ENCODE measurements around the gene DTYMK.
"Not testable (repeated sequence)": the region's sequence is repeated elsewhere in the genome, so short reads cannot be mapped to it uniquely, and the experiment has no call there.

The DTYMK gene

GRCh38 chr2:241686650-241687425 lies at the start of gene DTYMK:
Gene DTYMK, minus strand, starts transcription at chr2:241686815. Its CDS starts 32 bp downstream, at chr2:241686783.
- peak within 1 kb of the TSS; percentile 80 for H3K4me3 ChIP-seq (ENCODE audit: control insufficient read depth, low read depth, low read length)
- TF ChIP-seq CTCF (IDR thresholded peaks at IDR 0.05; ENCODE audit: control insufficient read depth, insufficient read depth, low read depth, low read length, missing control alignments): no peak

GRCh38 chr2:241736111-241736510 lies 49.5 kb upstream of the DTYMK start:
- H3K4me3 ChIP-seq (ENCODE audit: control insufficient read depth, low read depth, low read length): no peak overlapping the region
- DNase-seq (ENCODE audit: low read depth): no peak
- no peak for TF ChIP-seq CTCF (IDR thresholded peaks at IDR 0.05; ENCODE audit: control insufficient read depth, insufficient read depth, low read depth, low read length, missing control alignments)

More at GRCh38 chr2:241686650-241687425, at the start of gene DTYMK:
- DNase-seq (ENCODE audit: low read depth): peak; percentile 63

GRCh38 chr2:241734467-241735208 lies 48.0 kb upstream of the DTYMK start, which contains the start of gene D2HGDH:
Gene D2HGDH, plus strand, starts transcription at chr2:241734630. Its CDS starts 595 bp downstream, at chr2:241735225.
- no peak for TF ChIP-seq CTCF (IDR thresholded peaks at IDR 0.05; ENCODE audit: control insufficient read depth, insufficient read depth, low read depth, low read length, missing control alignments)
- DNase-seq (ENCODE audit: low read depth): no peak
- peak within 1 kb of the TSS; percentile 73 for H3K4me3 ChIP-seq (ENCODE audit: control insufficient read depth, low read depth, low read length)

GRCh38 chr2:241734208-241734466 lies 47.5 kb upstream of the DTYMK start:
- no peak for TF ChIP-seq CTCF (IDR thresholded peaks at IDR 0.05; ENCODE audit: control insufficient read depth, insufficient read depth, low read depth, low read length, missing control alignments)
- peak overlapping the region; percentile 50 for H3K4me3 ChIP-seq (ENCODE audit: control insufficient read depth, low read depth, low read length)
- no peak for DNase-seq (ENCODE audit: low read depth)

GRCh38 chr2:241733391-241734207 lies 47.0 kb upstream of the DTYMK start:
- peak overlapping the region; percentile 50 for H3K4me3 ChIP-seq (ENCODE audit: control insufficient read depth, low read depth, low read length)
- DNase-seq (ENCODE audit: low read depth): no peak
- peak; percentile 7 for TF ChIP-seq CTCF (IDR thresholded peaks at IDR 0.05; ENCODE audit: control insufficient read depth, insufficient read depth, low read depth, low read length, missing control alignments)

- TF ChIP-seq CTCF (IDR thresholded peaks at IDR 0.05; ENCODE audit: control insufficient read depth, insufficient read depth, low read depth, low read length, missing control alignments): peak; percentile 40
- not testable (repeated sequence) for DNase-seq (ENCODE audit: low read depth); H3K4me3 ChIP-seq (ENCODE audit: control insufficient read depth, low read depth, low read length)
These were observed 46.0 kb upstream of the DTYMK start for GRCh38 chr2:241732513-241733186.
